Mucosa of descending colon (tissue), 3 donors: ENCODE measurements around the gene ZNF81. TPM values are rescaled to one million over a fixed set of nuclear protein-coding genes. Genes with fewer than 3 reads are reported as not detected.
A peak's percentile ranks its signal among the peaks of the same experiment; 100 is the strongest.

Experiments used
- ATAC-seq: fragments of 200-7000 bp; cut with Tn5 transposase; one replicate; pipeline ENCODE4 v1.9.1; 2020; ENCODE audit warnings: mild to moderate bottlenecking, moderate library complexity
- DNase-seq, 3 donors: peaks; one replicate each; pipeline ENCODE4 v3.0.0-alpha.2; 2020
- H3K36me3 ChIP-seq: fragments of 200-600 bp; one replicate; pipeline ENCODE4 v1.8.0; 2021; ENCODE audit warnings: low read depth, mild to moderate bottlenecking
- H3K4me1 ChIP-seq: fragments of 200-600 bp; one replicate; pipeline ENCODE4 v1.8.0; 2021; ENCODE audit warnings: low read depth, mild to moderate bottlenecking
- H3K4me3 ChIP-seq: fragments of 200-600 bp; one replicate; pipeline ENCODE4 v1.8.0; 2021; ENCODE audit warnings: mild to moderate bottlenecking
- H3K9me3 ChIP-seq: fragments of 200-600 bp; one replicate; pipeline ENCODE4 v1.8.0; 2021; ENCODE audit warnings: mild to moderate bottlenecking
- CTCF ChIP-seq: fragments of 200-600 bp; IDR thresholded peaks from one replicate; pipeline ENCODE4 v1.8.0; 2022; ENCODE audit warnings: antibody characterized with exemption, mild to moderate bottlenecking
- intact Hi-C, 2 donors: fragments of 100-400 bp; cut with DNase I in 1 of 2; cut with micrococcal nuclease in 1 of 2; formaldehyde crosslinking; loops; one replicate each; pipeline versions ENCODE4 v1.11.0 to v1.11.1; 2022; cut with DNase I, micrococcal nuclease
- total RNA-seq, 3 donors: library from RNA; stranded (reverse); fragmentation: NEBNext Ultra II Directional in 2 of 3; extraction: Animal tissue kit (Norgen Biotek cat#: 25700) in 2 of 3; gene quantifications; one replicate each; pipeline versions ENCODE4 v1.2.1 to v1.2.4, GENCODE V29; 2021 to 2023
- donor health status: DM: no; HTN: no; CAD: no; lungs with moderate emphysema.
- donor health status: DM: no; HTN: no; CAD: no.
- donor health status: DM: no; HTN: yes; CAD: no.

ZNF81 gene
- total RNA-seq, 3 donors from 2014 or later: 11.1 to 18.3 (median 12.9) TPM

- H3K4me3 ChIP-seq: no peak overlapping the region
- ATAC-seq (no peak), DNase-seq (no peak)
- H3K36me3 ChIP-seq: no peaks in the 10 kb centered on the region
- intact Hi-C loops: loop anchor here in 1 of 2 donors (10.0 kb wide), 1 partner anchor 174 kb away; no protein-coding TSS in a partner anchor
- no peaks in the 10 kb centered on the region for H3K4me1 ChIP-seq
- no peaks in the 10 kb centered on the region for H3K9me3 ChIP-seq
- no peak for TF ChIP-seq CTCF
Measured at GRCh38 chrX:47850901-47851300, 14.2 kb downstream of the ZNF81 start.

- TF ChIP-seq CTCF: no peak
- Histone ChIP-seq H3K4me1 (no peaks in the 10 kb centered on the region), H3K36me3 (no peaks in the 10 kb centered on the region), H3K4me3 (no peak overlapping the region), H3K9me3 (no peaks in the 10 kb centered on the region)
- intact Hi-C loops: loop anchor here in 1 of 2 donors (10.0 kb wide), 1 partner anchor 170 kb away; no protein-coding TSS in a partner anchor
- DNase-seq (peak in 2 of 3 donors; percentile 41 to 66), ATAC-seq (peak; percentile 78)
Measured at GRCh38 chrX:47854474-47854873, 17.8 kb downstream of the ZNF81 start.

- H3K4me1 ChIP-seq: no peaks in the 10 kb centered on the region
- no peak overlapping the region for H3K4me3 ChIP-seq
- no peak for TF ChIP-seq CTCF
- DNase-seq: no peak
- peak; percentile 77 for ATAC-seq
- intact Hi-C loops: loop anchor here in 1 of 2 donors (10.0 kb wide), 1 partner anchor 165 kb away; no protein-coding TSS in a partner anchor
- no peaks in the 10 kb centered on the region for H3K36me3 ChIP-seq
- no peaks in the 10 kb centered on the region for H3K9me3 ChIP-seq
Measured at GRCh38 chrX:47859686-47860085, 23.0 kb downstream of the ZNF81 start.

GRCh38 chrX:47862680-47863079 is 26.0 kb downstream of the ZNF81 start:
- no peaks in the 10 kb centered on the region for H3K36me3 ChIP-seq
- intact Hi-C loops: no loop called here
- no peaks in the 10 kb centered on the region for H3K4me1 ChIP-seq
- ATAC-seq: peak; percentile 60
- H3K9me3 ChIP-seq: no peaks in the 10 kb centered on the region
- DNase-seq: no peak
- H3K4me3 ChIP-seq: no peak overlapping the region
- TF ChIP-seq CTCF: no peak

- intact Hi-C loops: no loop called here
- ATAC-seq: no peak
- Histone ChIP-seq H3K4me3 (no peak overlapping the region), H3K4me1 (no peaks in the 10 kb centered on the region), H3K36me3 (no peaks in the 10 kb centered on the region), H3K9me3 (no peaks in the 10 kb centered on the region)
- DNase-seq: no peak
- TF ChIP-seq CTCF: no peak
Measured at GRCh38 chrX:47863187-47863586, 26.5 kb downstream of the ZNF81 start.

GRCh38 chrX:47864300-47864699 is 27.6 kb downstream of the ZNF81 start:
- TF ChIP-seq CTCF: no peak
- DNase-seq (no peak), ATAC-seq (no peak)
- Histone ChIP-seq H3K4me3 (no peak overlapping the region), H3K4me1 (no peaks in the 10 kb centered on the region), H3K36me3 (no peaks in the 10 kb centered on the region), H3K9me3 (no peaks in the 10 kb centered on the region)
- intact Hi-C loops: no loop called here
